ENCODE results near the gene NTNG2.

The NTNG2 gene

DNA sequence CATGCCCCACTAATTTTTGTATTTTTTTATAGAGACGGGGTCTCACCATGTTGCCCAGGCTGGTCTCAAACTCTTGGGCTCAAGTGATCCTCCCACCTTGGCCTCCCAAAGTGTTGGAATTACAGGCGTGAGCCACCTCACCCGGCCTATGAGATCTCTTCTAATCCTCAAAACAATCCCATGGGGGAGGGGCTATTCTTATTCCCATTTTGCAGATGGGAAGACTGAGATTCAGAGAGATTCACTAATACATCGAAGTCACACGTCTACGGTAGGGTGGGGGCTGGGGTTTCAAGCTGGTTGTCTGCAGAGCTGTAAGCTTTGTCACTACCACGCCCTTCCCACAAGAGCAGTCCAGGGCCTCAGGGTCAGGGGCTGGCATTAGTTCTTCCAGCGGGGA, 14.0 kb upstream of the NTNG2 start:
- TF ChIP-seq ESRRG (CRISPR knock-in tag; IDR thresholded peaks at IDR 0.05) (no peak), ZNF70 (CRISPR knock-in tag; IDR thresholded peaks at IDR 0.05) (no peak), ZNF565 (CRISPR knock-in tag; conservative IDR thresholded peaks at IDR 0.05; ENCODE audit: low read depth) (no peak), CSDC2 (CRISPR knock-in tag; IDR thresholded peaks at IDR 0.05) (no peak), CSRNP3 (CRISPR knock-in tag; IDR thresholded peaks at IDR 0.05) (no peak), CREB5 (CRISPR knock-in tag; IDR thresholded peaks at IDR 0.05; ENCODE audit: low read depth) (no peak), GLIS3 (CRISPR knock-in tag; IDR thresholded peaks at IDR 0.05) (no peak)
- ATAC-seq: no peak

DNA sequence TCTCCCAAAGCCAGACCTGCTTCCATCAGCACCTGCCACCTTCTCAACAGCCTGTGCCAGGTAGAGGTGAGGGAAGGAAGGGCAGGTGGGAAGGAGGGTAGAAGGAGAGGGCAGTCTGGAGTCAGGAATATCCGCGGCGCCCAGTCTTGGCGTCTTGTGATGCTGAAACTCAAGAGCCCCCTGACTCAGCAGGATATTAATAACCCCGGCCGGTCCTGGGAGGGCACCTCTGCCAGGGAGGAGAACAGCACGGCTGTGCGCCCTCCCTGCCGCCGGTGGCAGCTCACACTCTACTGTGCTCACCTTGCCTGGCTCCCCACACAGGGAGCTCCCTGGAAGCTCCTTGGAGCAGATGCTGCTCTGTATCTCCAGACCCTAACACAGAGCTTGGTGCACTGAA, 11.6 kb upstream of the NTNG2 start:
- no peak for TF ChIP-seq PPARA (CRISPR knock-in tag; IDR thresholded peaks at IDR 0.05; ENCODE audit: borderline replicate concordance)
- TF ChIP-seq PATZ1 (CRISPR knock-in tag; IDR thresholded peaks at IDR 0.05; ENCODE audit: borderline replicate concordance): no peak
- TF ChIP-seq ZNF565 (CRISPR knock-in tag; conservative IDR thresholded peaks at IDR 0.05; ENCODE audit: low read depth): no peak
- TF ChIP-seq ESRRG (CRISPR knock-in tag; IDR thresholded peaks at IDR 0.05): no peak
- no peak for TF ChIP-seq CREB5 (CRISPR knock-in tag; IDR thresholded peaks at IDR 0.05; ENCODE audit: low read depth)
- TF ChIP-seq ARNTL (CRISPR knock-in tag; IDR thresholded peaks at IDR 0.05; ENCODE audit: borderline replicate concordance, low read depth): no peak
- TF ChIP-seq CSRNP3 (CRISPR knock-in tag; IDR thresholded peaks at IDR 0.05): no peak
- ATAC-seq: no peak

GRCh38 chr9:132151118-132151517, 10.7 kb upstream of the NTNG2 start:
- TF ChIP-seq GLIS3 (CRISPR knock-in tag; IDR thresholded peaks at IDR 0.05): no peak
- ATAC-seq: no peak

DNA sequence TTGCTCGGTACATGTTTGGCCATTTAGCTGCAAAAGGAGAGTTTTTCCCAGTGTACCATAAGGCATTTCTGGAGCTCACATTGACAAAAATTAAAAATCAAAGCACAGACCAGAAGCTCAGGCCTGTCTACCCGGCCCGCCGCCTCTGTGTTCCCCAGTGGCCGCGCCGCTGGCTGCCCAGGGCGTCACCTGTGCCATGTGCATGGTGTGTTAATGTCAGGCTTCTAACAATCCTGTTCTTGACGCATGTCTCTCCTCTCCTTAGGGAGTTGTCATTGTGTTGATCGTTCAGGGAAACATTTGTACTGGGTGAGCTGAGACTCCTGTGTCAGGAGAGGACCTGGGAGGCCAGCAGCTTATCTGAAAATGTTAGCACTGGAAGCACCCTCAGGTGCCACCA, 9.6 kb upstream of the NTNG2 start:
- ATAC-seq: no peak
- no peak for TF ChIP-seq ZFP30 (CRISPR knock-in tag; IDR thresholded peaks at IDR 0.05)
- no peak for TF ChIP-seq ESRRG (CRISPR knock-in tag; IDR thresholded peaks at IDR 0.05)
- TF ChIP-seq ARNTL (CRISPR knock-in tag; IDR thresholded peaks at IDR 0.05; ENCODE audit: borderline replicate concordance, low read depth): no peak

- ATAC-seq: no peak
- no peak for TF ChIP-seq ZNF70 (CRISPR knock-in tag; IDR thresholded peaks at IDR 0.05)
- no peak for TF ChIP-seq ZNF8 (CRISPR knock-in tag; IDR thresholded peaks at IDR 0.05)
- no peak for TF ChIP-seq ZFP30 (CRISPR knock-in tag; IDR thresholded peaks at IDR 0.05)
- no peak for TF ChIP-seq RARB (CRISPR knock-in tag; IDR thresholded peaks at IDR 0.05)
- TF ChIP-seq BACH2 (CRISPR knock-in tag; IDR thresholded peaks at IDR 0.05; ENCODE audit: borderline replicate concordance): no peak
- no peak for TF ChIP-seq ESRRG (CRISPR knock-in tag; IDR thresholded peaks at IDR 0.05)
- TF ChIP-seq TCF4 (CRISPR knock-in tag; IDR thresholded peaks at IDR 0.05; ENCODE audit: borderline replicate concordance): no peak
- no peak for TF ChIP-seq ARNTL (CRISPR knock-in tag; IDR thresholded peaks at IDR 0.05; ENCODE audit: borderline replicate concordance, low read depth)
- TF ChIP-seq ZC3H10 (CRISPR knock-in tag; IDR thresholded peaks at IDR 0.05): no peak
- TF ChIP-seq PPARA (CRISPR knock-in tag; IDR thresholded peaks at IDR 0.05; ENCODE audit: borderline replicate concordance): no peak
- no peak for TF ChIP-seq TOX (CRISPR knock-in tag; IDR thresholded peaks at IDR 0.05; ENCODE audit: borderline replicate concordance)
- TF ChIP-seq PATZ1 (CRISPR knock-in tag; IDR thresholded peaks at IDR 0.05; ENCODE audit: borderline replicate concordance): no peak
- no peak for TF ChIP-seq CSRNP3 (CRISPR knock-in tag; IDR thresholded peaks at IDR 0.05)
- no peak for TF ChIP-seq ZFP3 (CRISPR knock-in tag; IDR thresholded peaks at IDR 0.05)
- TF ChIP-seq POU6F1 (CRISPR knock-in tag; IDR thresholded peaks at IDR 0.05; ENCODE audit: borderline replicate concordance, low read depth): no peak
- TF ChIP-seq GLIS3 (CRISPR knock-in tag; IDR thresholded peaks at IDR 0.05): no peak
Measured at GRCh38 chr9:132154863-132155567, 6.8 kb upstream of the NTNG2 start.
